ENCODE measurements around the gene BRMS1L. TPM values are rescaled to one million over a fixed set of nuclear protein-coding genes. Genes with fewer than 3 reads are reported as not detected.
"Not testable (repeated sequence)": the region's sequence is repeated elsewhere in the genome, so short reads cannot be mapped to it uniquely, and the experiment has no call there.

The BRMS1L gene
- total RNA-seq, 1 donor from 2014 or later: 16.8 TPM

DNA sequence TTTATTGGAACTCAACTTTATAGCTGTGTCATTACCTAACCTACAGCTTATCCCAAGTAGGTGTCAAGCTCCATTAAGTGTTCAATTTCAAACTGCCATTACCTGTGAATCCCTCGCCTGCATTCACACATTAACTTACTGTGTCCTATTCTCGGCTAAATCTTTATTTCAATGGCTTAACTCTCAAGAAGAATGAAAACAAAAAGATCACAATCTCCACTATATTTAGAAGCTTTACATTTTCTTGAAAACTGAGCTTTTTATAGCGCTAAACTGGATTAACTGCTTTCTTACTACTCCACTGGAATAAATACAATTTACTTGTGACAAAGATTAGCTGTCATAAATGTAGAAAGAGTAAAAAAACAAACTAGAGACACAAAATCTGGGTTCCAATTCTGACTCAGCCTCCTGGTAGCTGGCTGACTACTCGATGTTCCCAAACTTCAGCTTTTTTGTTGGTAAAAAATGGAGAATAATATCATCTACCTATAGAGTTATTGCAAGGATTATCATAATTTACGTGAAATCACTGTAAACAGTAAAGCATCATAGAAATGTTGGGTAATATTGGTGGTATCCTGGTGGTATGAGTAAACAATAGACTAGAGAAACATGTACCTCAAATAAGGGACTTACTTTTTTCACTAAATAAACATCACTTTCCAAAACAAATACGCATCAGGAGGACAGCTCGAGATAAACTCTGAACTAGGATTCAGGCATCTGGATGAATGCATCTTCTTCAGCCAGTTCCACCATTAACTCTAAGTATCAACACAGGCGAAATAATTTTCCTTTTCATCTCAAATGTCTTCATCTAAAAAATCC, 18.8 kb upstream of the BRMS1L start:
- peaks cover 3% of the 10 kb centered on the region for H3K27me3 Mint-ChIP-seq (ENCODE audit: unreplicated experiment)
- H3K36me3 Mint-ChIP-seq (ENCODE audit: low read depth, unreplicated experiment): no peaks in the 10 kb centered on the region
- TF ChIP-seq CTCF (IDR thresholded peaks at IDR 0.05; ENCODE audit: unreplicated experiment): no peak
- no peak overlapping the region for H3K27ac Mint-ChIP-seq (ENCODE audit: unreplicated experiment)
- peaks cover 9% of the 10 kb centered on the region for H3K4me1 Mint-ChIP-seq (ENCODE audit: unreplicated experiment)
- no peaks in the 10 kb centered on the region for H3K9me3 Mint-ChIP-seq (ENCODE audit: unreplicated experiment)
- no peak for DNase-seq (ENCODE audit: low spot score)
- peak overlapping the region; percentile 94 for H3K4me3 Mint-ChIP-seq (ENCODE audit: unreplicated experiment)

GRCh38 chr14:35808076-35808637, 18.0 kb upstream of the BRMS1L start:
- peaks cover 9% of the 10 kb centered on the region for H3K4me1 Mint-ChIP-seq (ENCODE audit: unreplicated experiment)
- H3K4me3 Mint-ChIP-seq (ENCODE audit: unreplicated experiment): peak overlapping the region; percentile 94
- DNase-seq (ENCODE audit: low spot score): no peak
- no peaks in the 10 kb centered on the region for H3K36me3 Mint-ChIP-seq (ENCODE audit: low read depth, unreplicated experiment)
- no peaks in the 10 kb centered on the region for H3K9me3 Mint-ChIP-seq (ENCODE audit: unreplicated experiment)
- TF ChIP-seq CTCF (IDR thresholded peaks at IDR 0.05; ENCODE audit: unreplicated experiment): no peak
- H3K27me3 Mint-ChIP-seq (ENCODE audit: unreplicated experiment): peaks cover 4% of the 10 kb centered on the region
- peak overlapping the region; percentile 84 for H3K27ac Mint-ChIP-seq (ENCODE audit: unreplicated experiment)

DNA sequence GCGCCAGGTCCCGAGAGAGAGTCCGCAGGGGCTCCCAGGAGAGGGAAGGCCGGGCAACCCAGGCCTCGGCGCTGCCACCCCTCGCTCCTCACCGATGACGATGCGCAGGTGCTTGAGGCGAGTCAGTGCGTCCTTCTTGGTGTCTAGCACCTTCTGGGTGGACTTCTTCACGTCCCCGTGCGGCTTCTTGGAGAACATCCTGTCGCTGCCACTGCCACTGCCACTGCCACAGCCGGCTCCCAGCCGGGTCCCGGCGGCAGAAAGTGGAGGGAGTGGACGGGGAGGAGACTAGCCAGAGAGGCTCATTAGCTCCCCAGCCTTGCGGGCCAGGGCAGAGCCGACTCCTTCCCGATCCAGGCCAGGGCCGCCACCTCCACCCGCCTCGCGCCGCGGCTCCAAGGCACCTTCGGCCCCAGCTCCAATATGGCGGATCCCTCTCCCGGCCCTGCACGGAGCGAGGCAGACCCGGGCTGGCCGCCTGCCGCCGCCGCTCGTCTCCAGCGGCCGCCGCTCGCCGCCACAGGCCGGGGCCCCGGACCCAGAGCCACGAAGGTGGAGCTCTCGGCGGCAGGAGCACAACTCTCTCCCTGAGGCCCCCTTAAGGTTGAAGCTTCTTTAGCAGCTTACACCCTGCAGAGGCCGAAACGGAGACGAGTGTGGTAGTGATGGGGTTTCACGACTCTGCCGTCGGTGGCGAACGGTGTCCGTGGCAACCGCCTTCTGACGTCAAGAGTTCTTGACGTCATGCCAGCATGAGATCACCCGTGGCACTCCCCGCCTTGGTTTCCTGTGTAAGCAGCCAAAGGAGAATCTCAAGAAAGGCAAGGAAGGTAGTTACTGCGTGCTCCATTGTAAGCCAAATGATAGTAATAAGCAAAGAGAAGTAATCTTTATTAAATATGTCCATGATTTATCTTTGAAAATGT, 17.2 kb upstream of the BRMS1L start, which contains the start of gene RALGAPA1:
TSS of gene RALGAPA1 (minus strand) at position 658 of the 926 bp plus-strand sequence. CDS start at position 198, 460 bp downstream.
- Mint-ChIP-seq H3K27ac (ENCODE audit: unreplicated experiment) (peak within 1 kb of the TSS; percentile 92), H3K4me3 (ENCODE audit: unreplicated experiment) (peak within 1 kb of the TSS; percentile 94)
- not testable (repeated sequence) for H3K27me3 Mint-ChIP-seq (ENCODE audit: unreplicated experiment); H3K9me3 Mint-ChIP-seq (ENCODE audit: unreplicated experiment); H3K4me1 Mint-ChIP-seq (ENCODE audit: unreplicated experiment); H3K36me3 Mint-ChIP-seq (ENCODE audit: low read depth, unreplicated experiment)
- peak; percentile 85 for DNase-seq (ENCODE audit: low spot score)
- peak; percentile 33 for TF ChIP-seq CTCF (IDR thresholded peaks at IDR 0.05; ENCODE audit: unreplicated experiment)

- Mint-ChIP-seq H3K4me3 (ENCODE audit: unreplicated experiment) (peak overlapping the region; percentile 89), H3K4me1 (ENCODE audit: unreplicated experiment) (peaks cover 9% of the 10 kb centered on the region), H3K27ac (ENCODE audit: unreplicated experiment) (no peak overlapping the region), H3K27me3 (ENCODE audit: unreplicated experiment) (peaks cover 4% of the 10 kb centered on the region), H3K36me3 (ENCODE audit: low read depth, unreplicated experiment) (no peaks in the 10 kb centered on the region), H3K9me3 (ENCODE audit: unreplicated experiment) (no peaks in the 10 kb centered on the region)
- DNase-seq (ENCODE audit: low spot score): no peak
- no peak for TF ChIP-seq CTCF (IDR thresholded peaks at IDR 0.05; ENCODE audit: unreplicated experiment)
Observed at GRCh38 chr14:35809597-35809996, 16.5 kb upstream of the BRMS1L start.

All from endothelial cell (in vitro differentiated cells).